Measurements from ENCODE around the gene CDC45.

CDC45 gene

GRCh38 chr22:19448076-19448607, 31.6 kb upstream of the CDC45 start:
- DNase-seq, result peak; percentile 23

- peak; percentile 70 for DNase-seq
Observed at GRCh38 chr22:19448739-19449421, 30.8 kb upstream of the CDC45 start.

GRCh38 chr22:19449422-19449767, 30.3 kb upstream of the CDC45 start:
- no peak for DNase-seq

- DNase-seq, result no peak
Observed at GRCh38 chr22:19450363-19451175, 29.2 kb upstream of the CDC45 start.

GRCh38 chr22:19451570-19451969, 28.1 kb upstream of the CDC45 start:
- no peak for DNase-seq

GRCh38 chr22:19453718-19454117, 26.0 kb upstream of the CDC45 start:
- no peak for DNase-seq

GRCh38 chr22:19454156-19454555, 25.6 kb upstream of the CDC45 start:
- DNase-seq, result no peak

GRCh38 chr22:19455033-19455432, 24.7 kb upstream of the CDC45 start:
- DNase-seq, result no peak

GRCh38 chr22:19455585-19456370, 23.9 kb upstream of the CDC45 start:
- no peak for DNase-seq

- no peak for DNase-seq
Observed at GRCh38 chr22:19456541-19456940, 23.2 kb upstream of the CDC45 start.

GRCh38 chr22:19457828-19458428, 21.8 kb upstream of the CDC45 start:
- DNase-seq, result no peak

- DNase-seq, result no peak
Observed at GRCh38 chr22:19460036-19460435, 19.7 kb upstream of the CDC45 start.

GRCh38 chr22:19461506-19461905, 18.2 kb upstream of the CDC45 start:
- DNase-seq, result no peak

- no peak for DNase-seq
Observed at GRCh38 chr22:19463008-19463407, 16.7 kb upstream of the CDC45 start.

GRCh38 chr22:19463491-19464469, 15.9 kb upstream of the CDC45 start:
- no peak for DNase-seq

GRCh38 chr22:19464546-19464945, 15.2 kb upstream of the CDC45 start:
- no peak for DNase-seq

- DNase-seq, result no peak
Observed at GRCh38 chr22:19464975-19465374, 14.7 kb upstream of the CDC45 start.

- DNase-seq, result no peak
Observed at GRCh38 chr22:19466126-19466716, 13.5 kb upstream of the CDC45 start.

- no peak for DNase-seq
Observed at GRCh38 chr22:19466848-19467752, 12.6 kb upstream of the CDC45 start.

GRCh38 chr22:19467912-19468311, 11.8 kb upstream of the CDC45 start:
- DNase-seq, result no peak

All from stimulated activated CD4-positive, alpha-beta T cell treated with anti-CD3 and anti-CD28 coated beads, Interleukin-15, amount 100 ng/mL, for 24 hours (primary cell).